ENCODE results near the gene TTLL11.
A peak's percentile ranks its signal among the peaks of the same experiment; 100 is the strongest.

The TTLL11 gene, protein sequence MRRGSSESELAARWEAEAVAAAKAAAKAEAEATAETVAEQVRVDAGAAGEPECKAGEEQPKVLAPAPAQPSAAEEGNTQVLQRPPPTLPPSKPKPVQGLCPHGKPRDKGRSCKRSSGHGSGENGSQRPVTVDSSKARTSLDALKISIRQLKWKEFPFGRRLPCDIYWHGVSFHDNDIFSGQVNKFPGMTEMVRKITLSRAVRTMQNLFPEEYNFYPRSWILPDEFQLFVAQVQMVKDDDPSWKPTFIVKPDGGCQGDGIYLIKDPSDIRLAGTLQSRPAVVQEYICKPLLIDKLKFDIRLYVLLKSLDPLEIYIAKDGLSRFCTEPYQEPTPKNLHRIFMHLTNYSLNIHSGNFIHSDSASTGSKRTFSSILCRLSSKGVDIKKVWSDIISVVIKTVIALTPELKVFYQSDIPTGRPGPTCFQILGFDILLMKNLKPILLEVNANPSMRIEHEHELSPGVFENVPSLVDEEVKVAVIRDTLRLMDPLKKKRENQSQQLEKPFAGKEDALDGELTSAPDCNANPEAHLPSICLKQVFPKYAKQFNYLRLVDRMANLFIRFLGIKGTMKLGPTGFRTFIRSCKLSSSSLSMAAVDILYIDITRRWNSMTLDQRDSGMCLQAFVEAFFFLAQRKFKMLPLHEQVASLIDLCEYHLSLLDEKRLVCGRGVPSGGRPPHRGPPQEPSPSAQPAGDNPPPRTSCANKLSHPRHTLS

GRCh38 chr9:122092611-122093506, at the start of gene TTLL11:
Gene TTLL11 (minus strand): TSS chr9:122093308. CDS start chr9:122093148, 160 bp downstream.
- peak; percentile 97 for DNase-seq

DNA sequence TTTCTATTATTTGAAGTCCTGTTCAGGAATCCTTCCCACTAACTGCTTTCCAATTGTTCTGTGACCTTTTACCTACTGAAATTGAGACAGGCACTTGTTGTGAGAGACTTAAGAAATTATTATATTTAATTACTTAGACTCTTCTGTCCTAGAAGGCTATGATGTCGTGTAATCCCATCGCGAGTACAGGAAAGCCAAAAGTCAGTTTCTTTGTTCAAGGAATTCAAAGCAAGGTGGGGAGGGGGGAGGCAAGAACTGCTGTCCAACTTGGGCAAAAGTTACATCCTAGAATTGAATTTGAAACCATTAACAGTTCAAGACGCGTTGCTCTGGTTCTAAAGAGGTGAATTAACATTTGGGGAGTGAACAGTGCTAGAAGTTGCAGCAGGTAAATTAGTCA, 48.6 kb upstream of the TTLL11 start:
- DNase-seq = no peak

DNA sequence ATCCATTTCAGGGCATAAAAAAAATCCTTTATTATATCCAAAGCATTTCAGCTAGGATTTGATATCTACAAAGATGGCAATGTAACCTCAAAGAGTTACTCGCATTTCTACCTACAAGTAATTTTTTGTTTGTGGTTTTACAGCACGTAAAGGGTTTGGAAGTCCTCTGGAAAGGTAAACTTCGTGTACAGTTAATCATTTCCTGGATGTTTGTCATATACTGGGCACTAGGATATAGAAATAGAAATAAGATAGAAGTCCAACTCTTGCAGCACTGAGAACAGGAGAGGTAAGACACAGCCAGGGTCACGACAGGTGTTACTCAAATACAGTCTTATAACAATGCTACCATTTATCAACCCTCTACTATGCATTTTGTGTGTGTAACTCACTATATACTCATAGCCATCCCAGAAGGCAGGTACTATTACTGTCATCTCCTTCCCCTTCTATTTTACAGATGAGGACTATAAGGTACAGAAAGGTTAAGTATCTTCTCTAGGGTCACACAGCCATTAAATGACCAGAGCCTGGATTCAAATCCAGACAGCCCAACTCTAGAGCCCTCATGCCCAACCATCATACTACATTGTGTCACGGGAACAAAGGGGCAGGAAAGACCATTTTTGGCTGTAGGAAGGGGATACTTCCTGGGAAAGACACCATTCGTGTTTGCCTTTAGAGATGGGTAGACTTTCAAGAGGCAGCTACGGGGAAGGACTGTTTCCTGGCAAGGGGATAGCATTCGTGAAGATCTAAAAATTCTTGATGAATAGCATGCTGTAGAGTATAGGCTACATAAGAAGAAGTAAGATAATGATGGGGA, 47.5 kb upstream of the TTLL11 start:
- DNase-seq = no peak

GRCh38 chr9:122138560-122139268, 45.6 kb upstream of the TTLL11 start:
- no peak for DNase-seq

- no peak for DNase-seq
Observed at GRCh38 chr9:122135529-122135859, 42.4 kb upstream of the TTLL11 start.

- no peak for DNase-seq
Observed at GRCh38 chr9:122134822-122135528, 41.9 kb upstream of the TTLL11 start.

GRCh38 chr9:122133984-122134535, 41.0 kb upstream of the TTLL11 start:
- DNase-seq = no peak

DNA sequence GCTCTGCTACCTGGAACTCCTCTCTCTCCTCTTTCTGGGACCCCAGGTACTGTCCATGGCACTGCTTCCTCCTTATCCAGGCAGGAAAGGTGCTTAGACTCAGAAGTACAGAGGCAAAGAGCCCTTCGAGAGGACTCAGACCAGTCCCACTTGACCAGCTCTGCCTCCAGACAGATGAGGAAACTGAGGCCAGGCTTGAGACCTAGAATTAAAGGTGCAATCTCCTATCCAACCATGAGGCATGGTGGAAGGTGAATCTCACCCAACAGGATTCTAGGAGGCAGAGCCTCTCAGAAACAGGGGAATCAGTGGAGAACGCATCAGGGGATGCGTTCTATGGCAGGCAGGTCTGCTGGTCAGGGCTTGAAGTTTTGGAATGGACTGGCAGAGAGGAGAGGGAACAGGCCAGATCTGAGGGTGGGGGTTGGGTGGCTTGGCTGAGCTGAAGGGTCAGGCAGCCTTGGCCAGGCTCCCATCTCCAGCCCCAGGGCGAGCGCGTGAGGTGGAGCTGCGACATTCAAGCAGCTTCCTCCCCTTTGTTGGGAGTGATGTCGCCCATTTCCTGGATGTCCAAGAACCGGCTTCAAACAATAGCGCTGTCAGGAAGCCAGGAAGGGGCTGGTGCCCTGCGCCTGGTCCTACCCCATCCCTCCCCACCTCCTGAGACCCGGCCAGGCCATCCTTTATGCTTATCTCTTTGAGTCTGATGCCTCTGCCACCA, 40.3 kb upstream of the TTLL11 start:
- no peak for DNase-seq

DNA sequence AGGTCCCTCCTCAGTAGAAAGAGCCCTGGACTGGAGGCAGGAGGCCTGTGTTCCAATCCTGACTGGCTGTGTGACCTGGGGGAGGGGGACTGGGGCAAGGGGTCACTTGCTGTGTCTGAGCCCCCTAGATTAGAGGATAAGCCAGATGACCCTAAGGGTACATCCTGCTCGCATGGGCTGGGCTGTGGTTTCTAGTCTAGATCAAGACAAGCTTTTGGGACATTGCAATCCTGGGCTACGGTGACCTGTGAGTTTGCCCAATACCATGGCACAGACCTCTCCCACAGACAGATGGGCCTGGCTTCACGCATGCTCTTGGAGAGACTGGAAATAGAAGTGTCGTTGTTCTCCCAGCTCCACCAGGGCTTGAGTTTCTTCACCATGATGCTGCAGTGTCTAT, 39.4 kb upstream of the TTLL11 start:
- no peak for DNase-seq

GRCh38 chr9:122131401-122132001, 38.4 kb upstream of the TTLL11 start:
- no peak for DNase-seq

GRCh38 chr9:122130837-122131236, 37.7 kb upstream of the TTLL11 start:
- DNase-seq = no peak

GRCh38 chr9:122129969-122130368, 36.9 kb upstream of the TTLL11 start:
- DNase-seq = no peak

GRCh38 chr9:122128969-122129343, 35.8 kb upstream of the TTLL11 start:
- no peak for DNase-seq

GRCh38 chr9:122128007-122128968, 35.2 kb upstream of the TTLL11 start:
- no peak for DNase-seq

- DNase-seq = no peak
Observed at GRCh38 chr9:122127396-122127798, 34.3 kb upstream of the TTLL11 start.

GRCh38 chr9:122126331-122127261, 33.5 kb upstream of the TTLL11 start:
- no peak for DNase-seq

Data from activated CD4-positive, alpha-beta T cell treated with anti-CD3 and anti-CD28 coated beads, Interleukin-2, Interleukin-6, amounts not matched to agents 100 ng/mL and 50 ng/mL, durations not matched to agents 16 hours and 8 hours (primary cell).